Measurements from ENCODE around the gene PXN. TPM values are rescaled to one million over a fixed set of nuclear protein-coding genes. Genes with fewer than 3 reads are reported as not detected.

The PXN gene
- total RNA-seq, 1 experiment from 2014 or later: 256 TPM

DNA sequence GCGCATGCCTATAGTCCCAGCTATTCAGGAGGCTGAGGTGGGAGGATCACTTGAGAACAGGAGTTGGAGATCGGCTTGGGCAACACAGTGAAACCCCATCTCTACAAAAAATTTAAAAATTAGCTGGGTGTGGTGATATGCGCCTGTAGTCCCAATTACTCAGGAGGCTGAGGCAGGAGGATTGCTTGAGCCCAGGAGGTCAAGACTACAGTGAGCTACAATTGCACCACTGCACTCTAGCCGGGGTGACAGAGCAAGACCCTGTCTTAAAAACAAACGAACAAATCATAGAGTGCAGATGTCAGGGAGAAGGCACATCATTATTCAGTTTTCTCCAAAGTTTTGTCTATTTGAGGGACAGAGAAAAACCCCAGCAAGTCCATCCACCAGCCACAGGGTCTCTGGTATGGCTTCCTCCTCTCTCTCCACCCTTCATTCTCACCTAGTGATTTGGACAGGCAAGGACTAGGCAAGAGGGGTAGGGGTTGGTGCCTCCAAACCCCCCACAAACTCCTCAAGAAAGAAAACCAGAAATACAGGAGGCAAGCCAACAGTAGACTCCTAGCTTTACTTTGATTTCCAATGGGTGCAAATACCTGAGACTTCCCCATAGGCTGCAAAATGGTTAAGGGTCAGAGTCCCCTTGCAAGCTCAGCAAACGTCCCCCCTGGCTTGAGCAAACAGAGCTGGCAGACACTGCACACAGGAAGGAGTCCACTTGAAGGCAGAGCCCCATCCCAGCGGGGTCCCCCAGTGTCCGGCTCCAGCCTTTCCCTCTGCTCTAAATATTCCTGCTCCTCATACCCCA is 38.1 kb downstream of the PXN start:
- H3K27me3 Mint-ChIP-seq (ENCODE audit: insufficient read depth, unreplicated experiment): no peaks in the 10 kb centered on the region
- H3K27ac Mint-ChIP-seq (ENCODE audit: low read depth, unreplicated experiment): peak overlapping the region; percentile 93
- H3K4me3 Mint-ChIP-seq (ENCODE audit: unreplicated experiment): no peak overlapping the region
- peaks cover 70% of the 10 kb centered on the region for H3K36me3 Mint-ChIP-seq (ENCODE audit: insufficient read depth, unreplicated experiment)
- no TSS peak for BruUV-seq (replicated peaks)
- ChIA-PET CTCF (interaction anchor here (0.5 to 12.4 kb wide), 17 partner anchors 9 to 100 kb away, joined by 3 to 454 read pairs (median 5); partner anchors contain the start of genes PLA2G1B, PXN, RNU4-2 and RPLP0), POLR2A (interaction anchor here (0.5 to 17.7 kb wide), 10 partner anchors 13 to 319 kb away, joined by 3 to 549 read pairs (median 13); partner anchors contain the start of genes GCN1, PXN, RNU4-1 and RNU4-2)
- peaks cover 52% of the 10 kb centered on the region for H3K4me1 Mint-ChIP-seq (ENCODE audit: insufficient read depth, unreplicated experiment)
- no peak for DNase-seq (ENCODE audit: unreplicated experiment)
- intact Hi-C loops (cut with micrococcal nuclease): loop anchor here (1.0 kb wide), 1 partner anchor 35 kb away; no protein-coding TSS in a partner anchor
- no peaks in the 10 kb centered on the region for H3K9me3 Mint-ChIP-seq (ENCODE audit: unreplicated experiment)
- TF ChIP-seq, protein P1, sequence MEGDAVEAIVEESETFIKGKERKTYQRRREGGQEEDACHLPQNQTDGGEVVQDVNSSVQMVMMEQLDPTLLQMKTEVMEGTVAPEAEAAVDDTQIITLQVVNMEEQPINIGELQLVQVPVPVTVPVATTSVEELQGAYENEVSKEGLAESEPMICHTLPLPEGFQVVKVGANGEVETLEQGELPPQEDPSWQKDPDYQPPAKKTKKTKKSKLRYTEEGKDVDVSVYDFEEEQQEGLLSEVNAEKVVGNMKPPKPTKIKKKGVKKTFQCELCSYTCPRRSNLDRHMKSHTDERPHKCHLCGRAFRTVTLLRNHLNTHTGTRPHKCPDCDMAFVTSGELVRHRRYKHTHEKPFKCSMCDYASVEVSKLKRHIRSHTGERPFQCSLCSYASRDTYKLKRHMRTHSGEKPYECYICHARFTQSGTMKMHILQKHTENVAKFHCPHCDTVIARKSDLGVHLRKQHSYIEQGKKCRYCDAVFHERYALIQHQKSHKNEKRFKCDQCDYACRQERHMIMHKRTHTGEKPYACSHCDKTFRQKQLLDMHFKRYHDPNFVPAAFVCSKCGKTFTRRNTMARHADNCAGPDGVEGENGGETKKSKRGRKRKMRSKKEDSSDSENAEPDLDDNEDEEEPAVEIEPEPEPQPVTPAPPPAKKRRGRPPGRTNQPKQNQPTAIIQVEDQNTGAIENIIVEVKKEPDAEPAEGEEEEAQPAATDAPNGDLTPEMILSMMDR (IDR thresholded peaks at IDR 0.05; ENCODE audit: unreplicated experiment): no peak

DNA sequence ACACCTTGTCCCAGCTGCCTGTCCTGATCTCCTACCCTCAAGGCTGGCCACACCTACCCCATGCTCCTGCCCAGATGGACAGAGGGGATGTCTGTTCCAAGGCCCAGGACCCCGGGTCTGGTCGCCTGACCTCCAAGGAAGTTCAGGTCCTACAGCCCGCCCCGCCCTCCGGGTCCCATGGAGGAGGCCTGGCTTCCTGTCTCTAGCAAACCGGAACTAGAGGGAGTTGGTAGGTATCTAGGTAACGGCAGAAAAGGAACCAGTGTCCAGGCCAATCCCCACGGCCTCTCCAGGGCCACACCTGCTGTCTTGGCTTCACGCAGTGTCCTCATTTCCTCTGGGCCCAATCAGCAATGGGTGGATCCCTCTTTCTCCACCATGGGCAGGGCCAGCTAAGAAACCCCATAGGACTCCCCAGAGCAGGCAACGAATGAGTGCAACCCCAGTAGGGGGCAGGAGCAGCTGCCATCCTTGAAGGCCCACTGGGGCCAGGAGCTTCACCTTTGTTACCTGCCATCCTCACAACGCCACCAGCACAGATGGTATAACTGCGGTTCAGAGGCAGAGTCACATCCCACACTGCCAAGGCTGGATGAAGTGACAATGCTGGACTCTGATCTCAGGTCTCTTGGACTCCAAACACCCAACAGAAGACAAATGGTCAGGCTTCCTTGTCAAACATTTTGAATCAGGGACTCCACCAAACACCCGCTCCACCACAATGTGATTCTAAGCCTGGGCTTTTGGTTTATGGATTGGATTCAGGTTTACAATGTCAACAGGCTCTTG is 39.5 kb downstream of the PXN start:
- CTCF ChIA-PET: interaction anchor here (0.5 to 12.4 kb wide), 7 partner anchors 8 to 65 kb away, joined by 3 to 454 read pairs (median 5); partner anchors contain the start of genes PXN, RNU4-2 and RPLP0
- no TSS peak for BruUV-seq (replicated peaks)
- H3K27ac Mint-ChIP-seq (ENCODE audit: low read depth, unreplicated experiment): peak overlapping the region; percentile 93
- POLR2A ChIA-PET: interaction anchor here (1.1 to 17.7 kb wide), 6 partner anchors 12 to 66 kb away, joined by 4 to 549 read pairs (median 72); partner anchors contain the start of genes GCN1, PXN, RNU4-1 and RNU4-2
- TF ChIP-seq, protein P1 (IDR thresholded peaks at IDR 0.05; ENCODE audit: unreplicated experiment): peak; percentile 23
- peaks cover 75% of the 10 kb centered on the region for H3K36me3 Mint-ChIP-seq (ENCODE audit: insufficient read depth, unreplicated experiment)
- intact Hi-C loops (cut with micrococcal nuclease): no loop called here
- H3K4me1 Mint-ChIP-seq (ENCODE audit: insufficient read depth, unreplicated experiment): peaks cover 38% of the 10 kb centered on the region
- H3K27me3 Mint-ChIP-seq (ENCODE audit: insufficient read depth, unreplicated experiment): no peaks in the 10 kb centered on the region
- peak; percentile 47 for DNase-seq (ENCODE audit: unreplicated experiment)
- peak overlapping the region; percentile 67 for H3K4me3 Mint-ChIP-seq (ENCODE audit: unreplicated experiment)
- H3K9me3 Mint-ChIP-seq (ENCODE audit: unreplicated experiment): no peaks in the 10 kb centered on the region

DNA sequence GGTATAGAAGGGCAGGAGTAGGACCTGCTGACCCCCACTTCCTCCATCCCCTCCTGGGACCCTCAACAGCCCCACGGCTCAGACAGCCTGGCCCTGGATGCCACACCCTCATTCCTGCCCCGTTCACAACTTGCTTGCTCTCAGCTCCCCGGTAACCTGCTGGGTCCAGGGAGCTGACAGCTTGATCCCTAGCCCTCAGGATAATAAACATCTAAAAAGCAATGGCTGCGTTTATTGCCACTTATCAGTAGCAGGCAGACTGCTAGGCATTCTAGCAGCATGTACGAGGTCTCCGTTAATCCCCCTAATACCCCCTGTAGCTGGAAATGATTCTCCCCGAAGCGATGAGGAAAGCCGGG is 40.4 kb downstream of the PXN start:
- CTCF ChIA-PET: interaction anchor here (1.4 to 12.4 kb wide), 4 partner anchors 9 to 43 kb away, joined by 4 to 454 read pairs (median 211); partner anchors contain the start of genes PXN and RPLP0
- Mint-ChIP-seq H3K36me3 (ENCODE audit: insufficient read depth, unreplicated experiment) (peaks cover 76% of the 10 kb centered on the region), H3K4me1 (ENCODE audit: insufficient read depth, unreplicated experiment) (peaks cover 30% of the 10 kb centered on the region), H3K4me3 (ENCODE audit: unreplicated experiment) (peak overlapping the region; percentile 67), H3K27me3 (ENCODE audit: insufficient read depth, unreplicated experiment) (no peaks in the 10 kb centered on the region), H3K9me3 (ENCODE audit: unreplicated experiment) (no peaks in the 10 kb centered on the region), H3K27ac (ENCODE audit: low read depth, unreplicated experiment) (peak overlapping the region; percentile 93)
- POLR2A ChIA-PET: interaction anchor here (0.6 to 17.7 kb wide), 9 partner anchors 12 to 92 kb away, joined by 3 to 549 read pairs (median 4); partner anchors contain the start of genes GCN1, PXN, RNU4-1 and RNU4-2
- TF ChIP-seq, protein P1 (IDR thresholded peaks at IDR 0.05; ENCODE audit: unreplicated experiment): no peak
- BruUV-seq (replicated peaks): no TSS peak
- no peak for DNase-seq (ENCODE audit: unreplicated experiment)
- intact Hi-C loops (cut with micrococcal nuclease): no loop called here

All from MCF 10A (cell line).